ENCODE measurements around the gene LMF1. TPM values are rescaled to one million over a fixed set of nuclear protein-coding genes. Genes with fewer than 3 reads are reported as not detected.

The LMF1 gene
- total RNA-seq, 3 donors from 2014 or later (not counting 1 experiment from before 2014, with no cell fraction given) = 28.2 to 42.2 (median 41.2) TPM

DNA sequence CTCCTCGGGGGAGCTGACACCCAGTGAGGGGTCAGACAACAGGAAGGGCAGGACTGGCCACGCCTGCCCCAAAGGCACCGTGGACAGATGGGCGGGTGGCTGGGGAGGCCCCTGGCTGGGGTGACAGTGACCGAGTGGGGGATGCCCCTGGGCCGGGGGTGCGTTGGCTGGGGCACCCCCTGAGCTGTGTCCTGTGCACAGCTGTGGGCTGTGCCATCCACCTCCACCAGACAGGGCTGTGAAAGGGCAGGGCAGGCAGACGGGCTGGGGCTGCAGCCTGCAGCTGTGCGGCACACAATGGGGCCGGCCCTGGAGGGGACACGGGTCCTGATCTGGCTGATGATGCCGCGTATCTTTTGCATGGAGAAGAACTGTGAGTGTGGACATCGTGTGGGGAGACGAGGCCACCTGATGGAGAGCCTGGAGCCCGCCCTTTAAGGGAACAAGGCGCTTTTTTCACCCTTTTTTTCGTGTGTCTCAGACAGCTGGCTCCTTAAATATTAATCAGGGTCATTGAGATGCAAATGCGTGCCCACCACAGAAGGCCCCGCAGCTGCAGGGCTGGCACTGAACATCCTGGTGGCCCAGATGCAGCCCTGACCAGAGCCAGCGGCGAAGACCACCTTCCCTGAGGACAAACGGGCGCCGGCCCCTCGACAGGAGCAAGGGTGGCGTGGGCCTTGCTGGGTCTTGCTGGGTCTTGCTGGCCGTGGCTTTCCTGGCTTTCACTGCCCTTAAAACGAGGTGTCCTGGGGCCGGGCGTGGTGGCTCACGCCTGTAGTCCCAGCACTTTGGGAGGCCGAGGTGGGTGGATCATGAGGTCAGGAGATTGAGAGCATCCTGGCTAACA lies 127.8 kb downstream of the LMF1 start:
- TF ChIP-seq, protein P1, sequence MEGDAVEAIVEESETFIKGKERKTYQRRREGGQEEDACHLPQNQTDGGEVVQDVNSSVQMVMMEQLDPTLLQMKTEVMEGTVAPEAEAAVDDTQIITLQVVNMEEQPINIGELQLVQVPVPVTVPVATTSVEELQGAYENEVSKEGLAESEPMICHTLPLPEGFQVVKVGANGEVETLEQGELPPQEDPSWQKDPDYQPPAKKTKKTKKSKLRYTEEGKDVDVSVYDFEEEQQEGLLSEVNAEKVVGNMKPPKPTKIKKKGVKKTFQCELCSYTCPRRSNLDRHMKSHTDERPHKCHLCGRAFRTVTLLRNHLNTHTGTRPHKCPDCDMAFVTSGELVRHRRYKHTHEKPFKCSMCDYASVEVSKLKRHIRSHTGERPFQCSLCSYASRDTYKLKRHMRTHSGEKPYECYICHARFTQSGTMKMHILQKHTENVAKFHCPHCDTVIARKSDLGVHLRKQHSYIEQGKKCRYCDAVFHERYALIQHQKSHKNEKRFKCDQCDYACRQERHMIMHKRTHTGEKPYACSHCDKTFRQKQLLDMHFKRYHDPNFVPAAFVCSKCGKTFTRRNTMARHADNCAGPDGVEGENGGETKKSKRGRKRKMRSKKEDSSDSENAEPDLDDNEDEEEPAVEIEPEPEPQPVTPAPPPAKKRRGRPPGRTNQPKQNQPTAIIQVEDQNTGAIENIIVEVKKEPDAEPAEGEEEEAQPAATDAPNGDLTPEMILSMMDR (IDR thresholded peaks at IDR 0.05) = no peak
- DNase-seq (no peak), ATAC-seq (no peak)
- intact Hi-C loops (cut with micrococcal nuclease) = no loop called here
- H3K9me3 ChIP-seq (ENCODE audit: control insufficient read depth, insufficient read depth, low read length) = no peaks in the 10 kb centered on the region
- H3K36me3 ChIP-seq (ENCODE audit: control insufficient read depth, insufficient read depth, low read length) = no peaks in the 10 kb centered on the region
- no peaks in the 10 kb centered on the region for H3K4me1 Mint-ChIP-seq
- H3K36me3 Mint-ChIP-seq = no peaks in the 10 kb centered on the region
- no peak overlapping the region for H3K27ac ChIP-seq (ENCODE audit: low read length)
- H3K4me1 ChIP-seq (ENCODE audit: control insufficient read depth, insufficient read depth, low read length) = no peaks in the 10 kb centered on the region
- H3K9me3 Mint-ChIP-seq = no peaks in the 10 kb centered on the region
- H3K27me3 ChIP-seq (ENCODE audit: control insufficient read depth, insufficient read depth, low read length) = no peaks in the 10 kb centered on the region
- no peak overlapping the region for H3K27ac Mint-ChIP-seq
- no peaks in the 10 kb centered on the region for H3K27me3 Mint-ChIP-seq (ENCODE audit: low read depth in 2 of 2)
- H3K4me3 Mint-ChIP-seq = no peak overlapping the region
- 85% methylated on average over 33 of the region's 33 CpGs for WGBS (ENCODE audit: insufficient coverage)
- no peak overlapping the region for H3K4me3 ChIP-seq (ENCODE audit: low read length)

DNA sequence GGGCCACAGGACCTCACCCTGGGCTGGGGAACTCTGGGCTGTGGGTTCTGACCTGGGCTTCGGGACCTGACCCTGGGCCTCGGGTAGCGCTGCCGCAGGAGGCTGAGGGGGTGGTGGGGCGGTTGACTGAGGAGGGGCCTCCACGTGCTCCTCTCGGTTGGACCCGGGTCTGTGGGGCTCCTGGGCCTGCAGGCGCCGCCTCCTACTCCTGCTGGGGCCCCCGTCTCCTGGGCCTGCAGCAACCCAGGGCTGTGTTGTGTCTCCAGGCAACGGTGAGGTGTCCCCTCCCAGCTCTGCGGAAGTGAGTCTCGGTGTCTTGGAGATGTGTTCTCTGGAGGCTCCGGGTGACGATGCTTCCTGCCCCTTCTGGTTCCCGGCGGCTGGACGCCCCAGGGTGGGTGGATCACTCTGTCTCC lies 128.7 kb downstream of the LMF1 start:
- Mint-ChIP-seq H3K27ac (no peak overlapping the region), H3K36me3 (no peaks in the 10 kb centered on the region), H3K4me1 (no peaks in the 10 kb centered on the region), H3K9me3 (no peaks in the 10 kb centered on the region), H3K4me3 (no peak overlapping the region), H3K27me3 (ENCODE audit: low read depth in 2 of 2) (no peaks in the 10 kb centered on the region)
- WGBS (ENCODE audit: insufficient coverage) = 80% methylated on average over 19 of the region's 19 CpGs
- Histone ChIP-seq H3K4me3 (ENCODE audit: low read length) (no peak overlapping the region), H3K27me3 (ENCODE audit: control insufficient read depth, insufficient read depth, low read length) (no peaks in the 10 kb centered on the region), H3K36me3 (ENCODE audit: control insufficient read depth, insufficient read depth, low read length) (no peaks in the 10 kb centered on the region), H3K27ac (ENCODE audit: low read length) (no peak overlapping the region), H3K4me1 (ENCODE audit: control insufficient read depth, insufficient read depth, low read length) (no peaks in the 10 kb centered on the region), H3K9me3 (ENCODE audit: control insufficient read depth, insufficient read depth, low read length) (peaks cover 2% of the 10 kb centered on the region)
- no peak for ATAC-seq
- DNase-seq = no peak
- TF ChIP-seq, protein P1 (IDR thresholded peaks at IDR 0.05) = no peak
- intact Hi-C loops (cut with micrococcal nuclease) = no loop called here

DNA sequence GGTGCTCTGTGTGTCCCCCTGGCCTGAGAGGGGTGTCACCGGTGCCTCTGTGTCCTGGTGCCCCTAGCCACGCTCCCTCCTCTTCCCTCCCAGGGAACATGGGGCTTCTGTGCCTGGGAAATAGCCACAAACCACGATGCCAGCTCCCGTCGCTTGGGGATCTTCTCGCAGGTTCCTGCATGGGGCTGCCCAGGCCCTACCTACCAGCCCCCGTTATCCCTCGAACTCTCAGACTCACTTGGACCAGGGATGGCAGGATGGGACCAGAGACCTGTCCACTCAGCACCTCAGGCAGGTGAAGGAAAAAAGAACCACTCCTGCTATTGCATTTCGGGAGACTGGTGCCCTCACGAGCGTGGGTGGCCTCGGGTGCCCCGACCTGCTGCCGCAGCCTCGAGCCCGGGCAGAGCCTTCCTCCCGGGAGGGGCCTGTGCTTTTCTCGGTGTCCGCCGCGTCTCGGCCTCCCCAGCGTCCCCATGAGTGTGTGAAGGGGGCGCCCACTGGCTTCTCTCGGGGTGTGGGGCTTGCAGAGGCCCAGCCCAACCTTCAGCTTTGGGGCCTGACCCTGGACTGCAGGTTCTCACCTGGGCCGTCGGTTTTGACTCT lies 129.2 kb downstream of the LMF1 start:
- Mint-ChIP-seq H3K4me1 (no peaks in the 10 kb centered on the region), H3K9me3 (peaks cover 0 to under 1% of the 10 kb centered on the region in 2 donors), H3K27ac (no peak overlapping the region), H3K4me3 (no peak overlapping the region), H3K27me3 (ENCODE audit: low read depth in 2 of 2) (no peaks in the 10 kb centered on the region), H3K36me3 (no peaks in the 10 kb centered on the region)
- TF ChIP-seq, protein P1 (IDR thresholded peaks at IDR 0.05) = no peak
- H3K9me3 ChIP-seq (ENCODE audit: control insufficient read depth, insufficient read depth, low read length) = peaks cover 6% of the 10 kb centered on the region
- ATAC-seq = no peak
- intact Hi-C loops (cut with micrococcal nuclease) = no loop called here
- H3K27me3 ChIP-seq (ENCODE audit: control insufficient read depth, insufficient read depth, low read length) = no peaks in the 10 kb centered on the region
- no peak overlapping the region for H3K27ac ChIP-seq (ENCODE audit: low read length)
- no peak overlapping the region for H3K4me3 ChIP-seq (ENCODE audit: low read length)
- H3K36me3 ChIP-seq (ENCODE audit: control insufficient read depth, insufficient read depth, low read length) = no peaks in the 10 kb centered on the region
- no peak for DNase-seq
- H3K4me1 ChIP-seq (ENCODE audit: control insufficient read depth, insufficient read depth, low read length) = no peaks in the 10 kb centered on the region
- WGBS (ENCODE audit: insufficient coverage) = 91% methylated on average over 27 of the region's 27 CpGs

All from natural killer cell (primary cell).